Thyroid gland (tissue), 4 donors: ENCODE measurements around the gene PDLIM4. TPM values are rescaled to one million over a fixed set of nuclear protein-coding genes. Genes with fewer than 3 reads are reported as not detected.

ENCODE experiments used
- DNase-seq, 2 donors: peaks; one replicate each; pipeline ENCODE4 v3.0.0-alpha.2; 2019
- H3K27ac ChIP-seq, 3 donors: fragments of 200-600 bp; sonication (generic); 1 replicate in 2 of 3; 2 replicates in 1 of 3; pipeline ENCODE4 v1.5.1; 2016 to 2019; ENCODE audit warnings: mild to moderate bottlenecking in 1 of 3, moderate library complexity in 1 of 3
- H3K27me3 ChIP-seq: fragments of 200-600 bp; sonication (generic); one replicate; pipeline ENCODE4 v1.5.1; 2019
- H3K36me3 ChIP-seq, 2 donors: fragments of 200-600 bp; sonication (generic); one replicate each; pipeline ENCODE4 v1.5.1; 2016 to 2019
- H3K4me1 ChIP-seq, 2 donors: fragments of 200-600 bp; sonication (generic); one replicate each; pipeline ENCODE4 v1.5.1; 2017 to 2019
- H3K4me3 ChIP-seq, 3 donors: fragments of 200-600 bp; sonication (generic); replicated peaks in 1 of 3; 1 replicate in 2 of 3; 2 replicates in 1 of 3; pipeline ENCODE4 v1.5.1; 2016; ENCODE audit warnings: mild to moderate bottlenecking in 1 of 3
- H3K9me3 ChIP-seq: fragments of 200-600 bp; sonication (generic); one replicate; pipeline ENCODE4 v1.5.1; 2017
- POLR2A ChIP-seq, 2 donors: fragments of 450-650 bp; IDR thresholded peaks; one replicate each; pipeline ENCODE4 v1.6.1; 2017; ENCODE audit warnings: antibody characterized with exemption in 2 of 2, mild to moderate bottlenecking in 2 of 2, moderate library complexity in 1 of 2
- WGBS, 2 donors: methylation state at CpG; one replicate each; pipeline ENCODE4 v1.1.5; 2017; 5-methylcytosine and 5-hydroxymethylcytosine counted together
- intact Hi-C: fragments of 100-400 bp; cut with DNase I; formaldehyde crosslinking; loops from one replicate; pipeline ENCODE4 v1.15.1; 2023
- total RNA-seq, 4 donors: library from RNA; depleted of rRNA; stranded (reverse); fragments of >200 nt; gene quantifications; one replicate each; pipeline ENCODE4 v1.2.3, GENCODE V29; 2016
- TF ChIP-seq, protein P1 (sequence below), 6 experiments: fragments of 200-600 bp in 3 of 6; fragments of 450-650 bp in 3 of 6; sonication (generic) in 3 of 6; IDR thresholded peaks; one replicate each; pipeline ENCODE4 v1.5.1; 2016 to 2019; ENCODE audit warnings: antibody characterized with exemption in 6 of 6, mild to moderate bottlenecking in 2 of 6, inconsistent platforms in 1 of 6, moderate library complexity in 1 of 6

PDLIM4 gene
- total RNA-seq, 4 donors from 2014 or later, result 6.0 to 25.4 (median 13.3) TPM

DNA sequence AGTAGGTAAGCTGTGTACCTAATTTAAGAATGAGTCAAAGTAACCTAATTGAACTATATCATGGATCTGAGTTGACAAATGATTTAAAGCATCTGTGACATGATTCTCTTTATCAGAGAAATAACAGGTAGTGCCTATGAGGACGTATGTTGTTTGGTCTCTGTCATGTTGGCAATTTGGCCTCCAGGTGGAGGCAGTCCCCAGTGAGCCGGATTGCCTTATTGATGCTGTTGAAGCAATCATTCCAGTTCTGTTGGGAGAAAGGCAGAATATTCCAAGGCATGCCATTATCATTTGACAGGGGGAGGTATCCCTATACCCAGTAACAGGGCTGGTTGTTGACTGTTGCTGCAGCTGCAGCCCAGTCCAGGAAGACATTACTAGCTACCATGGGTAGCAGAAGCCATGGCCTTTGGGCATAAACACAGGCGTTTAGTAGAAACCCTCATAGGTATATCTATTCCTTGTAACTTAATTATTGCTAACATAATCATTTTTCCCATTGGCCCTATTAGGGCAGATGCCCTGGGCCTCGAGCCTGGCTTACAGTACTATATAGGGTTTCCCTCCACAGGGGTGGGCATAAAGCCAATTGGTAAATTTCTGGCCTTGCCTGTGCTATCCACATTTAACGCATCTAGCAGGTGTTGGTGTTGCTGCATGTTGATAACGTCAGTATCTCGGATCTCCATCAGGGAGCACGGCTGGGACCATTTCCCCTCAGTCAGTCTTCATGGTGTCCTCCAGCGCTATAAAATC lies 24.5 kb downstream of the PDLIM4 start:
- DNase-seq, result no peak
- TF ChIP-seq, protein P1, sequence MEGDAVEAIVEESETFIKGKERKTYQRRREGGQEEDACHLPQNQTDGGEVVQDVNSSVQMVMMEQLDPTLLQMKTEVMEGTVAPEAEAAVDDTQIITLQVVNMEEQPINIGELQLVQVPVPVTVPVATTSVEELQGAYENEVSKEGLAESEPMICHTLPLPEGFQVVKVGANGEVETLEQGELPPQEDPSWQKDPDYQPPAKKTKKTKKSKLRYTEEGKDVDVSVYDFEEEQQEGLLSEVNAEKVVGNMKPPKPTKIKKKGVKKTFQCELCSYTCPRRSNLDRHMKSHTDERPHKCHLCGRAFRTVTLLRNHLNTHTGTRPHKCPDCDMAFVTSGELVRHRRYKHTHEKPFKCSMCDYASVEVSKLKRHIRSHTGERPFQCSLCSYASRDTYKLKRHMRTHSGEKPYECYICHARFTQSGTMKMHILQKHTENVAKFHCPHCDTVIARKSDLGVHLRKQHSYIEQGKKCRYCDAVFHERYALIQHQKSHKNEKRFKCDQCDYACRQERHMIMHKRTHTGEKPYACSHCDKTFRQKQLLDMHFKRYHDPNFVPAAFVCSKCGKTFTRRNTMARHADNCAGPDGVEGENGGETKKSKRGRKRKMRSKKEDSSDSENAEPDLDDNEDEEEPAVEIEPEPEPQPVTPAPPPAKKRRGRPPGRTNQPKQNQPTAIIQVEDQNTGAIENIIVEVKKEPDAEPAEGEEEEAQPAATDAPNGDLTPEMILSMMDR (IDR thresholded peaks at IDR 0.05), result no peak
- no peak for TF ChIP-seq POLR2A (IDR thresholded peaks at IDR 0.05)
- Histone ChIP-seq H3K27ac (no peak overlapping the region), H3K36me3 (no peaks in the 10 kb centered on the region), H3K9me3 (no peaks in the 10 kb centered on the region), H3K4me1 (no peaks in the 10 kb centered on the region), H3K4me3 (no peak overlapping the region), H3K27me3 (no peaks in the 10 kb centered on the region)
- WGBS, 2 donors, result 90 to 92% methylated on average over 9 of the region's 9 CpGs
- intact Hi-C loops, result no loop called here

- no peaks in the 10 kb centered on the region for H3K27me3 ChIP-seq
- WGBS, 2 donors, result 51 to 59% methylated on average over 5 of the region's 5 CpGs
- H3K36me3 ChIP-seq, result no peaks in the 10 kb centered on the region
- peaks cover 0 to 5% of the 10 kb centered on the region in 2 donors for H3K4me1 ChIP-seq
- DNase-seq, result peak; percentile 45 to 47
- no peak for TF ChIP-seq POLR2A (IDR thresholded peaks at IDR 0.05)
- TF ChIP-seq, protein P1 (IDR thresholded peaks at IDR 0.05), result peak; percentile 11 to 47 (median 32)
- intact Hi-C loops, result no loop called here
- H3K9me3 ChIP-seq, result no peaks in the 10 kb centered on the region
- no peak overlapping the region for H3K4me3 ChIP-seq
- no peak overlapping the region for H3K27ac ChIP-seq
Measured at GRCh38 chr5:132283423-132284043, 26.0 kb downstream of the PDLIM4 start.

- no peak overlapping the region for H3K4me3 ChIP-seq
- no peak for DNase-seq
- 81 to 87% methylated on average over 3 of the region's 3 CpGs for WGBS, 2 donors
- peaks cover 6 to 11% of the 10 kb centered on the region in 2 donors for H3K4me1 ChIP-seq
- no peak overlapping the region for H3K27ac ChIP-seq
- H3K27me3 ChIP-seq, result no peaks in the 10 kb centered on the region
- intact Hi-C loops, result no loop called here
- H3K9me3 ChIP-seq, result no peaks in the 10 kb centered on the region
- TF ChIP-seq, protein P1 (IDR thresholded peaks at IDR 0.05), result no peak
- no peak for TF ChIP-seq POLR2A (IDR thresholded peaks at IDR 0.05)
- no peaks in the 10 kb centered on the region for H3K36me3 ChIP-seq
Measured at GRCh38 chr5:132289097-132289496, 31.6 kb downstream of the PDLIM4 start.

DNA sequence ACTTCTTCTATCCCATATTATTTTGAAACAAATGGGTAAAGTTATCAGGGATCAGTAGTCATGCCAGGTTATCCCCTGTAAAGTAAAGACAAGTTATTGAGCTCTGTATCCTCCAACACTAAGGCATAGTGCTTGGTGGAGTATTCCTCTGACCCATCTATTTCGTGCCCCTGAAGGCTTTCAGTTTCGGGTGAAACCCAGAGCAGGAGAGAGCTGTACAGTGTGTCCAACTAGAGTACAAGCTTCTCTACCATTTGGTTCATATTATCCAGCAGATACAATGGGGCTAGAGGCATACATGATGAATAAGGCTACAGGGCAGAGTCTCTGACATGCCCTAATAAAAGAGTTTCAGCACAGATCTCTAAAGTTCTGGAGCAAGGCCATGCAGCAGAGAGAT lies 33.5 kb downstream of the PDLIM4 start:
- TF ChIP-seq, protein P1 (IDR thresholded peaks at IDR 0.05), result no peak
- TF ChIP-seq POLR2A (IDR thresholded peaks at IDR 0.05), result no peak
- 95 to 96% methylated on average over 2 of the region's 2 CpGs for WGBS, 2 donors
- intact Hi-C loops, result loop anchor here (10.0 kb wide), 1 partner anchor 74 kb away; the partner anchor contains the start of gene SLC22A5
- H3K9me3 ChIP-seq, result no peaks in the 10 kb centered on the region
- peaks cover 12 to 26% of the 10 kb centered on the region in 2 donors for H3K4me1 ChIP-seq
- no peak overlapping the region for H3K4me3 ChIP-seq
- no peaks in the 10 kb centered on the region for H3K36me3 ChIP-seq
- DNase-seq, result no peak
- no peaks in the 10 kb centered on the region for H3K27me3 ChIP-seq
- H3K27ac ChIP-seq, result no peak overlapping the region
